Measurements from ENCODE around the gene FCHSD2.
A peak's percentile ranks its signal among the peaks of the same experiment; 100 is the strongest.
"Not testable (repeated sequence)": the region's sequence is repeated elsewhere in the genome, so short reads cannot be mapped to it uniquely, and the experiment has no call there.

Gene FCHSD2

DNA sequence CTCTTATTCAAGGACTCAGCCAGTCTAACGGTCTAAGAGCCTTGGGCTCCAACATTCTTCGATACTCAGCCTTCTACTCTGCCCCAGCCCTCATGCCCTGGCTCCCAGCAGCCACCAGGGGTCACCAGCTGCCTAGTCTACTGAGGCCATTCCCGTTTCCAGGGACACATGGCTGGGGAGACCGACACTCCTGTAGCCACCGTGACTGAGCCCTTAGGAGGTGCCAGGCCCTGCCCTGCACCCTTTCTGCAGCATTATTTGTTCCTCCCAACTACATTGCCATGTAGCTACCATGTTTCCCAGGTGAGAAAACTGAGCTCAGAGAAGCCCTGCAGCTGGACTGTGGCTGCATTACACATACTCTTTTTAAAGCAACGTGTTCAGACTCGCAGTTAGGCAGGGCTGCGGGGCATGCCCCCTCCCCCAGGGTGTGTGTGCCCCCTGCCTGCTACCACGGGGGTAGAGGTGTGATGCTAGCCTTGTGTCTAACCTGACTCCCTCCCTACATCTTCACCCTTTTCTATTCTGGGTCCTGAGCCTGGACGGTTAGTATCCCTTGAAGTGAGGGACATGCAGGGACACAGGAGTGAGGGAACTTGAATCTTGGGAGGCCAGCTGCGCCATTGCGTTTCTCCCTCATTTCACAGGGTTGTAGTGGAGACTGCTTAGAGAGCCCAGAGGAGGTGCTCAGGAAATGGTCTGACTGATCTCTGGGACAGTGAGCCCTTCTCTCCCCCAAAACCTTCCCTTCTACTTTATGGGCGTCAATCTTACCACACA, 310.4 kb downstream of the FCHSD2 start:
- no CpG with 5 or more reads among the region's 13 CpGs for WGBS (ENCODE audit: insufficient coverage, insufficient read length)
- Histone ChIP-seq H3K36me3 (ENCODE audit: control insufficient read depth, insufficient read depth, low read length) (no peaks in the 10 kb centered on the region), H3K4me3 (ENCODE audit: low read length) (no peak overlapping the region), H3K27me3 (ENCODE audit: control insufficient read depth, insufficient read depth, low read length) (no peaks in the 10 kb centered on the region), H3K27ac (ENCODE audit: low read length) (no peak overlapping the region), H3K4me1 (ENCODE audit: control insufficient read depth, insufficient read depth, low read length) (peaks cover 3% of the 10 kb centered on the region; the same call in 1 of the 2 replicates), H3K9me3 (ENCODE audit: control insufficient read depth, insufficient read depth, low read length) (no peaks in the 10 kb centered on the region)
- DNase-seq (ENCODE audit: low read depth, low spot score) = peak; percentile 84

DNA sequence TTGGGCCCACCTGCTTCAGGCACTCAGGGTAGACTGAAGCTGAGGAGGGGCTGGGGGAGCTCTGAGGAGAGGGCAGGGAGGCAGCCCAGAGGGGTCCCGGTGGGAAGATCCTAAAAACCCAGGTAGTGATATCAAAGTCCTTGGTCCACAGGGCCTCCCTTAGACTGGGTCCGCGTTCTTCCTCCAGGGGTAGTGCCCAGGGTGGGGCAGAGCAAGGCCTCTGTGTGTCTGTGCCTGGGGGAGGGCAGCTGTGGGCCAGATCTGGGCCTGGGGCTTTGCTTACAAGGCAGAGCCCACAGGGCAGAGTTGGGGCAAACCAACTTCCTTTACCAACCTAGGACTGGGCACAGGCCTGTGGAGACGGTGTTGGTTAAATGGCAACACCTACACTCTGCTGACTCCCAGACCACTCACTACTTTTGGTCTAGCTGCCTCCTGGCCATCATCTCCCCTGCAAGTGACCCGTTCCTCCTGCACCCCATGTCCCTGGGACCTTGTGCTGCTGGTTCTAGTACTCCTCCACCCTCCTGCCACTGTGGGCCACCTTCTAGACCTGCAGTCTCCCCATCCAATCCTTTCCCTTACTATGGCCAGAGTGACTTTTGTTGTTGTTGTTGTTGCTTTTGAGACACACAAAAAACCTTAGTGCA, 312.1 kb downstream of the FCHSD2 start:
- H3K27me3 ChIP-seq (ENCODE audit: control insufficient read depth, insufficient read depth, low read length) = no peaks in the 10 kb centered on the region
- no peaks in the 10 kb centered on the region for H3K9me3 ChIP-seq (ENCODE audit: control insufficient read depth, insufficient read depth, low read length)
- H3K4me3 ChIP-seq (ENCODE audit: low read length) = no peak overlapping the region
- no peaks in the 10 kb centered on the region for H3K36me3 ChIP-seq (ENCODE audit: control insufficient read depth, insufficient read depth, low read length)
- DNase-seq (ENCODE audit: low read depth, low spot score) = no peak
- peaks cover 3% of the 10 kb centered on the region; the same call in 1 of the 2 replicates for H3K4me1 ChIP-seq (ENCODE audit: control insufficient read depth, insufficient read depth, low read length)
- no peak overlapping the region for H3K27ac ChIP-seq (ENCODE audit: low read length)
- WGBS (ENCODE audit: insufficient coverage, insufficient read length) = no CpG with 5 or more reads among the region's 5 CpGs

DNA sequence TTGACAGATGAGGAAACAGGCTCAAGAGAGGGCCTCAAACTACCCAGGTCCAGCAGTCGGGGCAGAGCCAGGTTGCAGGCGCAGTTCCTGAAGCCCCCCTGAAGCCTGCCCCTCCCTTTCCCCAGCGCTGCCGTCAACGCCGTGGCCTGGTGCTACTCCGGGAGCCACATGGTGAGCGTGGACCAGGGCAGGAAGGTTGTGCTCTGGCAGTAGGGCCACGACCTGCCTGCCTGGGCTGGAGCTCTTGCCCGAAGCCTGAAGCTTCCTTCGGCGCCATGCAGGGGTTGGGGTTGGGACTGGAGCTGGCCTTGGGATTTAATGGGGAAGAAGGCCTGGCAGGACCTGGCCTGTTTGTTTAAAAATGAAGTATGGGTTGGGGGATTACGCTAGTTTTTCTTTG, 312.9 kb downstream of the FCHSD2 start:
- Histone ChIP-seq H3K9me3 (ENCODE audit: control insufficient read depth, insufficient read depth, low read length) (no peaks in the 10 kb centered on the region), H3K4me1 (ENCODE audit: control insufficient read depth, insufficient read depth, low read length) (peaks cover 3% of the 10 kb centered on the region; the same call in 1 of the 2 replicates), H3K27ac (ENCODE audit: low read length) (no peak overlapping the region), H3K36me3 (ENCODE audit: control insufficient read depth, insufficient read depth, low read length) (no peaks in the 10 kb centered on the region), H3K27me3 (ENCODE audit: control insufficient read depth, insufficient read depth, low read length) (no peaks in the 10 kb centered on the region), H3K4me3 (ENCODE audit: low read length) (no peak overlapping the region)
- no peak for DNase-seq (ENCODE audit: low read depth, low spot score)
- no CpG with 5 or more reads among the region's 13 CpGs for WGBS (ENCODE audit: insufficient coverage, insufficient read length)

DNA sequence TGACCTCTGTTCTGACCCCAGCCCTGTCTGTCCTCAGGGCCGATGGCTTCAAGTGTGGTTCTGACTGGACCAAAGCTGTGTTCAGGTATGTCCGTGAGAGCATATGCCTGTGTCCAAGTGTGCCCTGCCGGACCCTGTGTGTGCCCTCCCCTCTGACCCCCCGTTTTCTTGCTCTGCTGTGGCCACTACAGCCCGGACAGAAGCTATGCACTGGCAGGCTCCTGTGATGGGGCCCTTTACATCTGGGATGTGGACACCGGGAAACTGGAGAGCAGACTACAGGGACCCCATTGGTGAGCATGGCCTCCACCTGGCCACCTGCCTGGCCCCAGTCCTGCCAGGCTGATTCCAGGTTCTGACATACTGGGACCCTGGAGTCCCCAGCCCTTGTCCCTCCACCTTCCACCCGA, 313.4 kb downstream of the FCHSD2 start:
- Histone ChIP-seq H3K27ac (ENCODE audit: low read length) (no peak overlapping the region), H3K27me3 (ENCODE audit: control insufficient read depth, insufficient read depth, low read length) (no peaks in the 10 kb centered on the region), H3K4me3 (ENCODE audit: low read length) (no peak overlapping the region), H3K4me1 (ENCODE audit: control insufficient read depth, insufficient read depth, low read length) (peaks cover 3% of the 10 kb centered on the region; the same call in 1 of the 2 replicates), H3K36me3 (ENCODE audit: control insufficient read depth, insufficient read depth, low read length) (no peaks in the 10 kb centered on the region), H3K9me3 (ENCODE audit: control insufficient read depth, insufficient read depth, low read length) (no peaks in the 10 kb centered on the region)
- no CpG with 5 or more reads among the region's 7 CpGs for WGBS (ENCODE audit: insufficient coverage, insufficient read length)
- DNase-seq (ENCODE audit: low read depth, low spot score) = no peak

DNA sequence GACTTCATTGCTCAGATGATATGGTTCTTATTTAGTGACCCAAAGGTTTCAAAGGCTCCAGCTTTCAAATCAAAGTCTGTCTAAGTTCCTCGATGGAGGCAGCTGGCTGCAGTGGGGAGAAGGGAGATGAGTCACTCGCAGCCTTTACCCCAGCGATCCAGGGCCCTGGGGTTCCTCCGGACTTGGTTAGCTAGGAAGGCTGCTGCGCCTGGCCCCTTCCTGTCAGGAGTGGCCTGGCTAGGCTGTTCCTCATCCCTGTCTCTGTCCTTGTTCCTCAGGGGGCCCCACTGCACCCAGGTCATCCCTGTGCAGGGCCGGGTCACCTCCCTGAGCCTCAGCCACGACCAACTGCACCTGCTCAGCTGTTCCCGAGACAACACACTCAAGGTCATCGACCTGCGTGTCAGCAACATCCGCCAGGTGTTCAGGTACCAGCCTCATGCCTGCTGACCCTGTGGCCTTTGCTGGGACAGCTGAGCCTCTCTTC, 314.0 kb downstream of the FCHSD2 start:
- Histone ChIP-seq H3K9me3 (ENCODE audit: control insufficient read depth, insufficient read depth, low read length) (no peaks in the 10 kb centered on the region), H3K36me3 (ENCODE audit: control insufficient read depth, insufficient read depth, low read length) (no peaks in the 10 kb centered on the region), H3K4me3 (ENCODE audit: low read length) (no peak overlapping the region), H3K4me1 (ENCODE audit: control insufficient read depth, insufficient read depth, low read length) (peaks cover 3% of the 10 kb centered on the region; the same call in 1 of the 2 replicates), H3K27me3 (ENCODE audit: control insufficient read depth, insufficient read depth, low read length) (no peaks in the 10 kb centered on the region), H3K27ac (ENCODE audit: low read length) (no peak overlapping the region)
- DNase-seq (ENCODE audit: low read depth, low spot score) = no peak
- no CpG with 5 or more reads among the region's 11 CpGs for WGBS (ENCODE audit: insufficient coverage, insufficient read length)

DNA sequence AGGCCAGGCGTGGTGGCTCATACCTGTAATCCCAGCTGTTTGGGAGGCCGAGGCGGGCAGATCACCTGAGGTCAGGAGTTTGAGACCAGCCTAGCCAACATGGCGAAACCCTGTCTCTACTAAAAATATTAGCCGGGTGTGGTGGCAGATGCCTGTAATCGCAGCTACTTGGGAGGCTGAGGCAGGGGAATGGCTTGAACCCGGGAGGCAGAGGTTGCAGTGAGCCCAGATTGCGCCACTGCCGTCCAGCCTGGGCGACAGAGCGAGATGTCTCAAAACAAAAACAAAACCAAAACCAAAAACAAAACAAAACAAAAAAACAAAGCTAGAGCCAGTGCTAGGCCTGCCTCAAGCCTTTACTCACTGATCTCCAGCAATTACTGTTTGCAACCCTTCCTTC, 314.5 kb downstream of the FCHSD2 start:
- H3K27ac ChIP-seq (ENCODE audit: low read length); H3K4me1 ChIP-seq (ENCODE audit: control insufficient read depth, insufficient read depth, low read length); H3K27me3 ChIP-seq (ENCODE audit: control insufficient read depth, insufficient read depth, low read length); H3K4me3 ChIP-seq (ENCODE audit: low read length); H3K36me3 ChIP-seq (ENCODE audit: control insufficient read depth, insufficient read depth, low read length); H3K9me3 ChIP-seq (ENCODE audit: control insufficient read depth, insufficient read depth, low read length); DNase-seq (ENCODE audit: low read depth, low spot score): not testable (repeated sequence)
- WGBS (ENCODE audit: insufficient coverage, insufficient read length) = no CpG with 5 or more reads among the region's 11 CpGs

DNA sequence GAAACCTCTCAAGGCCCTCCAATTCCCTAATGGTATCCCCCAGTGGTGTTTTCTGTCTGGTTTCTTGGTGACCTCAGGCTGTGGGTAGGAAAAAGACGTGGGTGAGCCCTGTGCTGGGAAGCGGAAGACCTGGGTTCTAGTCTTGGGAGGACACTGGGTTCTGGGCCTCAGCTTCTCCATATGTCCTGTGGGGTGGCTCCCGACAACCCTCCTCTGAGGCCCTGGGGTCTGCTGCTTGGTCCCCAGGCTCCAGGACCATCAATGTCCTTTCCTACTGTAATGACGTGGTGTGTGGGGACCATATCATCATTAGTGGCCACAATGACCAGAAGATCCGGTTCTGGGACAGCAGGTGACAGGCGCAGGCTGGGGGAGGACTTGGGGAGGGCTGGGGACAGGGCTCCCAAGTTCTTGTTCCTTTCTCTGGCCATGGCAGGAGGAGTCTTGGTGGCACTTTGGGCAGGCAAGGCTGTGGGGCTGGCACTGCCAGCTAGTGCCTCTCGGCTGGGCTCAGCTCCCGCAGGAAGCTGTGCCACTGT, 315.1 kb downstream of the FCHSD2 start:
- Histone ChIP-seq H3K4me1 (ENCODE audit: control insufficient read depth, insufficient read depth, low read length) (peaks cover 3% of the 10 kb centered on the region; the same call in 1 of the 2 replicates), H3K9me3 (ENCODE audit: control insufficient read depth, insufficient read depth, low read length) (no peaks in the 10 kb centered on the region), H3K27ac (ENCODE audit: low read length) (no peak overlapping the region), H3K36me3 (ENCODE audit: control insufficient read depth, insufficient read depth, low read length) (no peaks in the 10 kb centered on the region), H3K4me3 (ENCODE audit: low read length) (no peak overlapping the region), H3K27me3 (ENCODE audit: control insufficient read depth, insufficient read depth, low read length) (no peaks in the 10 kb centered on the region)
- WGBS (ENCODE audit: insufficient coverage, insufficient read length) = no CpG with 5 or more reads among the region's 8 CpGs
- no peak for DNase-seq (ENCODE audit: low read depth, low spot score)

DNA sequence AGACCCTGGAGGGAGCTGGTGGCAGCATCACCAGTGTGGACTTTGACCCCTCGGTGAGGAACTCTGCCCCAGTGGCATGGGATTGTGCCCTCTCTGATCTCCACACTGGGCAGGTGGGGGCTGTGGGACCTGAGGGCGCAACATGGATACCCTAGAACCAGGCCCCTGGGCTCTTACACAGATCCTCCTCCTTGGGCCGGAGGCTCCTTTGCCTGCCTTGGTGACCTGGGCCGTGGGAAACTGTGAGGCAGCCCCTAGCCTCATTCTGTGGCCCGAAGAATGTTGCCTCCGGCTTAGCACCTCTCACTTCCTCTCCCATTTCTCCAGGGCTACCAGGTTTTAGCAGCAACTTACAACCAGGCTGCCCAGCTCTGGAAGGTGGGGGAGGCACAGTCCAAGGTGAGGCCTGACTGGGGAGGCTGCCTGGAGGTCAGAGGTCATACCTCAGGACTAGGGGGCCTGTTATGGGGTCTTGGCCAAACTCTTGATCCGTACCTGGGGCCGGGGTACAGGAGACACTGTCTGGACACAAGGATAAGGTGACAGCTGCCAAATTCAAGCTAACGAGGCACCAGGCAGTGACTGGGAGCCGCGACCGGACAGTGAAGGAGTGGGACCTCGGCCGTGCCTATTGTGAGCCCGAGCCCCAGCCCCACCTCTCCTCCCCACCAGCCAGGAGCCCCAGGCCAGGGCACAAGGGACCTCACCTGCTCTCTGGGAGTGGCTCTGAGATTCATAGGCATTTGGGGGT, 315.8 kb downstream of the FCHSD2 start:
- no peak for DNase-seq (ENCODE audit: low read depth, low spot score)
- no peak overlapping the region for H3K4me3 ChIP-seq (ENCODE audit: low read length)

DNA sequence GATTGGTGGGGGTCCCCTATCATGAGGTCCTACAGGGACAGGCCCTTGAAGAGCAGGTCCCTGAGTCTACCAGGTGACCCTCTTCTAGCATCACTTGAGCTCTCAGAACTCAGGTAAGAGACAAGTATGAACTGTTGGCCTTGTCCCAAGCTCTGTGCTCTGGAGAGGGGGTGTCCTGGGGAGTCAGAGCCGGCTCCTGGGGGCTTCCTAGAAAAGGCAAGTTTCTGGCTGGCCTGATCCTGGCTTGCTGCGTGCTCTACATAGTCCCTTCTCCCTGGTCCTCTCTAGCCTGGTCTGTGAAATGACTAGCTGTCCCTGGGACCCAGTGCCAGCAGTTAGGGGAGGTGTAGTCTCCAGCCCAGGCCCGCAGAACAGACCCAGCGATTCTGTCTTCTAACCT, 316.5 kb downstream of the FCHSD2 start:
- H3K4me3 ChIP-seq (ENCODE audit: low read length) = no peak overlapping the region
- peaks cover 2% of the 10 kb centered on the region for H3K4me1 ChIP-seq (ENCODE audit: control insufficient read depth, insufficient read depth, low read length)
- no peaks in the 10 kb centered on the region for H3K27me3 ChIP-seq (ENCODE audit: control insufficient read depth, insufficient read depth, low read length)
- H3K9me3 ChIP-seq (ENCODE audit: control insufficient read depth, insufficient read depth, low read length) = no peaks in the 10 kb centered on the region
- no CpG with 5 or more reads among the region's 4 CpGs for WGBS (ENCODE audit: insufficient coverage, insufficient read length)
- no peaks in the 10 kb centered on the region for H3K36me3 ChIP-seq (ENCODE audit: control insufficient read depth, insufficient read depth, low read length)
- DNase-seq (ENCODE audit: low read depth, low spot score) = no peak
- no peak overlapping the region for H3K27ac ChIP-seq (ENCODE audit: low read length)

More for the DNA sequence above, 315.8 kb downstream of the FCHSD2 start:
- H3K27me3 ChIP-seq (ENCODE audit: control insufficient read depth, insufficient read depth, low read length) = no peaks in the 10 kb centered on the region
- no CpG with 5 or more reads among the region's 15 CpGs for WGBS (ENCODE audit: insufficient coverage, insufficient read length)
- no peak overlapping the region for H3K27ac ChIP-seq (ENCODE audit: low read length)
- H3K4me1 ChIP-seq (ENCODE audit: control insufficient read depth, insufficient read depth, low read length) = no peaks in the 10 kb centered on the region; the same call in 1 of the 2 replicates
- no peaks in the 10 kb centered on the region for H3K36me3 ChIP-seq (ENCODE audit: control insufficient read depth, insufficient read depth, low read length)
- no peaks in the 10 kb centered on the region for H3K9me3 ChIP-seq (ENCODE audit: control insufficient read depth, insufficient read depth, low read length)
